Lower lobe of right lung (tissue), 2 donors: Measurements from ENCODE around the gene SMAD7. TPM values are rescaled to one million over a fixed set of nuclear protein-coding genes. Genes with fewer than 3 reads are reported as not detected.
A peak's percentile ranks its signal among the peaks of the same experiment; 100 is the strongest.

ENCODE experiments used
- ATAC-seq, 2 donors: fragments of 200-7000 bp; cut with Tn5 transposase; one replicate each; pipeline ENCODE4 v1.9.1; 2020 to 2022; ENCODE audit warnings: mild to moderate bottlenecking in 2 of 2, moderate library complexity in 2 of 2
- DNase-seq: peaks from one replicate; pipeline ENCODE4 v3.0.0-alpha.2; 2020
- H3K27ac ChIP-seq: fragments of 200-600 bp; one replicate; pipeline ENCODE4 v1.8.0; 2022
- H3K27me3 ChIP-seq: fragments of 200-600 bp; one replicate; pipeline ENCODE4 v1.8.0; 2022; ENCODE audit warnings: low read depth
- H3K36me3 ChIP-seq: fragments of 200-600 bp; one replicate; pipeline ENCODE4 v1.8.0; 2022; ENCODE audit warnings: mild to moderate bottlenecking
- H3K4me1 ChIP-seq: fragments of 200-600 bp; one replicate; pipeline ENCODE4 v1.8.0; 2022
- H3K4me3 ChIP-seq: fragments of 200-600 bp; one replicate; pipeline ENCODE4 v1.8.0; 2022; ENCODE audit warnings: mild to moderate bottlenecking
- H3K9me3 ChIP-seq: fragments of 200-600 bp; one replicate; pipeline ENCODE4 v1.8.0; 2022
- intact Hi-C: fragments of 100-400 bp; cut with DNase I; formaldehyde crosslinking; loops from one replicate; pipeline ENCODE4 v1.11.0; 2022
- total RNA-seq: library from RNA; stranded (reverse); fragmentation: NEBNext Ultra II Directional; extraction: Animal tissue kit (Norgen Biotek cat#: 25700); gene quantifications from one replicate; pipeline ENCODE4 v1.2.1, GENCODE V29; 2021
- TF ChIP-seq, protein P1 (sequence below): fragments of 200-600 bp; IDR thresholded peaks from one replicate; pipeline ENCODE4 v1.8.0; 2022; ENCODE audit warnings: antibody characterized with exemption, mild to moderate bottlenecking
- donor health status: DM: no; HTN: yes; CAD: no; lungs with severe emphysema.

SMAD7 gene
- total RNA-seq, 1 donor from 2014 or later: 63.4 TPM

DNA sequence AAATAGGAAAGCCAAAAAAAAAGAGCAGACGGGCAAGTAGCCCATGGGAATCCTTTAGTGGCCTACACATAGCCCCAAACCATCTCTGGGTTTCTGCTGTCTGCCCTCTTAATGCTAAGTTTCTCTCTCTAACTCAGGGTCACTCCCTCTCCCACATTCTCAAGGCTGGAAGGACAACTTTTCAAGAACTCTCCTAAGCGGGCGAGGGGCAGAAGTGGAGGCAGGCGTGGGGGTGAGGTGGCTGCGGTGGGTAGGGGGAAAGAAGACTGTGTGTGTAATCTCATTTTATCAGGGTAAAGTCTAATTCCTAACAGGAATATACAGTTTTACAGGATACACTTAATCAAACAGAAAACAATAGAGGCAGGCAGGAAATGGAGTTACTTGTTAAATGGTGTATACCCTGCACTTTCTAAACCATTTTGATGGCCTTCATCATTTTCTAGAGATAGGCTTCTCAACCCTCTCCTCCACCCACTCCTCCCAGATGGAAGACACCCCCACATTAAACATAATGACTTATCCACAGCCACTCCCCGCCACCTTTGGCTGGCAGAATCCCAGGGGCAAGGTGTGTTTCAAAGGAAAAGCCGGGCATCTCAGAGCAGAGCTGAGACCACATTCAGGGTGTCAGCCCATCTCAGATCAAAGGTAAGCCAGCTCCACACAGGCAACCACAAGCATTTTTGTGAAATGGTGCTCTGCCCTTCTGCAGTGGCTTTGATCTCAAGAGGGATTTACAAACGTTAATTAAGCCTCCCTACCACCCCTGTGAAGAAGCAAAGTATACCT lies 6.8 kb downstream of the SMAD7 start:
- peak overlapping the region; percentile 90 for H3K4me3 ChIP-seq
- H3K36me3 ChIP-seq: peaks cover 45% of the 10 kb centered on the region
- DNase-seq (no peak), ATAC-seq (no peak)
- intact Hi-C loops: no loop called here
- peak overlapping the region; percentile 94 for H3K27ac ChIP-seq
- TF ChIP-seq, protein P1, sequence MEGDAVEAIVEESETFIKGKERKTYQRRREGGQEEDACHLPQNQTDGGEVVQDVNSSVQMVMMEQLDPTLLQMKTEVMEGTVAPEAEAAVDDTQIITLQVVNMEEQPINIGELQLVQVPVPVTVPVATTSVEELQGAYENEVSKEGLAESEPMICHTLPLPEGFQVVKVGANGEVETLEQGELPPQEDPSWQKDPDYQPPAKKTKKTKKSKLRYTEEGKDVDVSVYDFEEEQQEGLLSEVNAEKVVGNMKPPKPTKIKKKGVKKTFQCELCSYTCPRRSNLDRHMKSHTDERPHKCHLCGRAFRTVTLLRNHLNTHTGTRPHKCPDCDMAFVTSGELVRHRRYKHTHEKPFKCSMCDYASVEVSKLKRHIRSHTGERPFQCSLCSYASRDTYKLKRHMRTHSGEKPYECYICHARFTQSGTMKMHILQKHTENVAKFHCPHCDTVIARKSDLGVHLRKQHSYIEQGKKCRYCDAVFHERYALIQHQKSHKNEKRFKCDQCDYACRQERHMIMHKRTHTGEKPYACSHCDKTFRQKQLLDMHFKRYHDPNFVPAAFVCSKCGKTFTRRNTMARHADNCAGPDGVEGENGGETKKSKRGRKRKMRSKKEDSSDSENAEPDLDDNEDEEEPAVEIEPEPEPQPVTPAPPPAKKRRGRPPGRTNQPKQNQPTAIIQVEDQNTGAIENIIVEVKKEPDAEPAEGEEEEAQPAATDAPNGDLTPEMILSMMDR: no peak
- H3K27me3 ChIP-seq: no peaks in the 10 kb centered on the region
- H3K4me1 ChIP-seq: peaks cover 91% of the 10 kb centered on the region
- H3K9me3 ChIP-seq: no peaks in the 10 kb centered on the region

GRCh38 chr18:48943333-48943732 lies 7.4 kb downstream of the SMAD7 start:
- ATAC-seq: no peak
- DNase-seq: no peak
- TF ChIP-seq, protein P1: no peak
- H3K27ac ChIP-seq: peak overlapping the region; percentile 94
- H3K9me3 ChIP-seq: no peaks in the 10 kb centered on the region
- no peaks in the 10 kb centered on the region for H3K27me3 ChIP-seq
- intact Hi-C loops: no loop called here
- peaks cover 48% of the 10 kb centered on the region for H3K36me3 ChIP-seq
- peak overlapping the region; percentile 90 for H3K4me3 ChIP-seq
- H3K4me1 ChIP-seq: peaks cover 97% of the 10 kb centered on the region

DNA sequence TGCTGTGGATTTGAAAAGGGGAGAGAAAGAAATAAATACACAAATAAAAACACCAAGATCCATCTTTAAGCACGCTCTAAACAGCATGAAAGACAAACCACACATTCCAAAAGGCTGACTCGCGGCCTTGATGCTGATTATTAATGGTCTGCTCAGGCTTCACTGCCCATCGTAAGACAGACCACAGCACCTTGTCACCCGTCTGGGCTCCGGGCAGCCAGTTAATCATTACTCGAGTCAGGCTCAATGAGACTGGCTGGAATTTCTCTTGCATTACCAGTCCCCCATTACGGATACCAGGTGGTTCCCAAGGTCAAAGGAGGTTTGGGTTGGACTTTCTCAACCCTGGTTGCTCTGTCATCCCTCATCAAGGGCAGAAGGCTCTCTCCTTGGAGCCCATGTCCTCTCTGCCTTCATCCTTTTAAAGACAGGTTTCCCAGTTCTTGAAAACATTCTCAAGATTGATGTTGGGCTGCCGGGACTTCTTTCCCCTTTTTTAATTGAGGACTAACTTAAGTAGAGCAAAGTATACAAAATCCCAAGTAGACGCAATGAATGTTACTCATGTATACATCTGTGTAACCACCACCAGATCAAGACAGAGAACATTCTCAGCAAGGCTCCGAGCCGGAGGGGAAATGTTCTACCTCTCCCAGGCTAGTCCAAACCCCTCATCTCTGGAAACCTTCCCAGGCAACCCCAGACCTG lies 8.1 kb downstream of the SMAD7 start:
- Histone ChIP-seq H3K4me1 (peaks cover 100% of the 10 kb centered on the region), H3K36me3 (peaks cover 54% of the 10 kb centered on the region), H3K27me3 (no peaks in the 10 kb centered on the region), H3K9me3 (no peaks in the 10 kb centered on the region), H3K4me3 (peak overlapping the region; percentile 90), H3K27ac (peak overlapping the region; percentile 94)
- TF ChIP-seq, protein P1: no peak
- DNase-seq (no peak), ATAC-seq (peak; percentile 39 to 55)
- intact Hi-C loops: no loop called here

- H3K36me3 ChIP-seq: peaks cover 50% of the 10 kb centered on the region
- TF ChIP-seq, protein P1: no peak
- no peak for ATAC-seq
- DNase-seq: no peak
- peak overlapping the region; percentile 90 for H3K4me3 ChIP-seq
- peak overlapping the region; percentile 94 for H3K27ac ChIP-seq
- intact Hi-C loops: no loop called here
- no peaks in the 10 kb centered on the region for H3K9me3 ChIP-seq
- peaks cover 99% of the 10 kb centered on the region for H3K4me1 ChIP-seq
- no peaks in the 10 kb centered on the region for H3K27me3 ChIP-seq
Observed at GRCh38 chr18:48942086-48942485, 8.7 kb downstream of the SMAD7 start.

DNA sequence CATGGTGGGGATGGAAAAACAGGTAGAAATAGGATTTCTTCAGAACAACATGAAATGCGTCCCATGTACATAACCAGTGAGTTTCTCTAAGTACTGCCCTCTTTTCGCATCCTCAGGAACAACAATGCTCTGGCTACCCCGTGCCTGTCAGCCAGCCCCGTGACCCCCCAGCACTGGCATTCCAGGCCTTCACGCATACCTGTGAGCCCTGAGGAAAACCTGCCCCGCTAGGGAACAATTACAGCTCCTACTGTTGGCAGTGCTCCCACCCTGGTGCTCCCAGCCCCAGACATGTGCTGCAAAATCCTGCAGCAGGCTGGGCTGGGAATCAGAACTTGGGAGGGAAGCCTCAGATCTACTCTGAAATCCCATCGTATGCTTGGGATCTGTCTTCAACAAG lies 9.1 kb downstream of the SMAD7 start:
- Histone ChIP-seq H3K9me3 (no peaks in the 10 kb centered on the region), H3K36me3 (peaks cover 49% of the 10 kb centered on the region), H3K27ac (peak overlapping the region; percentile 94), H3K4me3 (peak overlapping the region; percentile 90), H3K27me3 (no peaks in the 10 kb centered on the region), H3K4me1 (peaks cover 98% of the 10 kb centered on the region)
- DNase-seq (no peak), ATAC-seq (no peak)
- TF ChIP-seq, protein P1: no peak
- intact Hi-C loops: no loop called here
